RWPE1 (cell line): ENCODE results near the gene EGFR.

Experiments
- CTCF ChIA-PET: fragments of 350-600 bp; sonication (Branson Sonifier 250); formaldehyde crosslinking; extraction: SDS; loops from one replicate; lab custom pipeline; 2021; lab: Yijun Ruan, JAX
- POLR2A ChIA-PET: fragments of 400-600 bp; formaldehyde crosslinking; extraction: SDS; loops from one replicate; lab custom pipeline; 2020; ENCODE audit warnings: antibody characterized with exemption; ENCODE audit not compliant: low non-redundant PET; lab: Yijun Ruan, JAX
- DNase-seq: peaks from one replicate; pipeline ENCODE4 v3.0.0; 2012; ENCODE audit warnings: low spot score
- H3K27ac ChIP-seq: fragments of 450-650 bp; 2 replicates; pipeline ENCODE4 v1.5.1; 2017
- TF ChIP-seq, protein P1 (sequence below): fragments of 450-650 bp; conservative IDR thresholded peaks from 2 replicates; pipeline ENCODE4 v1.5.1; 2017; ENCODE audit warnings: low read depth, mild to moderate bottlenecking

EGFR gene

DNA sequence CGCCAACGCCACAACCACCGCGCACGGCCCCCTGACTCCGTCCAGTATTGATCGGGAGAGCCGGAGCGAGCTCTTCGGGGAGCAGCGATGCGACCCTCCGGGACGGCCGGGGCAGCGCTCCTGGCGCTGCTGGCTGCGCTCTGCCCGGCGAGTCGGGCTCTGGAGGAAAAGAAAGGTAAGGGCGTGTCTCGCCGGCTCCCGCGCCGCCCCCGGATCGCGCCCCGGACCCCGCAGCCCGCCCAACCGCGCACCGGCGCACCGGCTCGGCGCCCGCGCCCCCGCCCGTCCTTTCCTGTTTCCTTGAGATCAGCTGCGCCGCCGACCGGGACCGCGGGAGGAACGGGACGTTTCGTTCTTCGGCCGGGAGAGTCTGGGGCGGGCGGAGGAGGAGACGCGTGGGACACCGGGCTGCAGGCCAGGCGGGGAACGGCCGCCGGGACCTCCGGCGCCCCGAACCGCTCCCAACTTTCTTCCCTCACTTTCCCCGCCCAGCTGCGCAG is 424 bp downstream of the EGFR start:
- peak; percentile 44 for DNase-seq
- peak overlapping the region; percentile 99 for H3K27ac ChIP-seq
- TF ChIP-seq, protein P1, sequence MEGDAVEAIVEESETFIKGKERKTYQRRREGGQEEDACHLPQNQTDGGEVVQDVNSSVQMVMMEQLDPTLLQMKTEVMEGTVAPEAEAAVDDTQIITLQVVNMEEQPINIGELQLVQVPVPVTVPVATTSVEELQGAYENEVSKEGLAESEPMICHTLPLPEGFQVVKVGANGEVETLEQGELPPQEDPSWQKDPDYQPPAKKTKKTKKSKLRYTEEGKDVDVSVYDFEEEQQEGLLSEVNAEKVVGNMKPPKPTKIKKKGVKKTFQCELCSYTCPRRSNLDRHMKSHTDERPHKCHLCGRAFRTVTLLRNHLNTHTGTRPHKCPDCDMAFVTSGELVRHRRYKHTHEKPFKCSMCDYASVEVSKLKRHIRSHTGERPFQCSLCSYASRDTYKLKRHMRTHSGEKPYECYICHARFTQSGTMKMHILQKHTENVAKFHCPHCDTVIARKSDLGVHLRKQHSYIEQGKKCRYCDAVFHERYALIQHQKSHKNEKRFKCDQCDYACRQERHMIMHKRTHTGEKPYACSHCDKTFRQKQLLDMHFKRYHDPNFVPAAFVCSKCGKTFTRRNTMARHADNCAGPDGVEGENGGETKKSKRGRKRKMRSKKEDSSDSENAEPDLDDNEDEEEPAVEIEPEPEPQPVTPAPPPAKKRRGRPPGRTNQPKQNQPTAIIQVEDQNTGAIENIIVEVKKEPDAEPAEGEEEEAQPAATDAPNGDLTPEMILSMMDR: no peak
- CTCF ChIA-PET: interaction anchor here (0.5 to 2.0 kb wide), 6 partner anchors 38 to 245 kb away, joined by 3 to 8 read pairs (median 4); no protein-coding TSS in a partner anchor
- POLR2A ChIA-PET: interaction anchor here (0.9 to 1.2 kb wide), 2 partner anchors 34 to 173 kb away, joined by 3 to 4 read pairs; no protein-coding TSS in a partner anchor

DNA sequence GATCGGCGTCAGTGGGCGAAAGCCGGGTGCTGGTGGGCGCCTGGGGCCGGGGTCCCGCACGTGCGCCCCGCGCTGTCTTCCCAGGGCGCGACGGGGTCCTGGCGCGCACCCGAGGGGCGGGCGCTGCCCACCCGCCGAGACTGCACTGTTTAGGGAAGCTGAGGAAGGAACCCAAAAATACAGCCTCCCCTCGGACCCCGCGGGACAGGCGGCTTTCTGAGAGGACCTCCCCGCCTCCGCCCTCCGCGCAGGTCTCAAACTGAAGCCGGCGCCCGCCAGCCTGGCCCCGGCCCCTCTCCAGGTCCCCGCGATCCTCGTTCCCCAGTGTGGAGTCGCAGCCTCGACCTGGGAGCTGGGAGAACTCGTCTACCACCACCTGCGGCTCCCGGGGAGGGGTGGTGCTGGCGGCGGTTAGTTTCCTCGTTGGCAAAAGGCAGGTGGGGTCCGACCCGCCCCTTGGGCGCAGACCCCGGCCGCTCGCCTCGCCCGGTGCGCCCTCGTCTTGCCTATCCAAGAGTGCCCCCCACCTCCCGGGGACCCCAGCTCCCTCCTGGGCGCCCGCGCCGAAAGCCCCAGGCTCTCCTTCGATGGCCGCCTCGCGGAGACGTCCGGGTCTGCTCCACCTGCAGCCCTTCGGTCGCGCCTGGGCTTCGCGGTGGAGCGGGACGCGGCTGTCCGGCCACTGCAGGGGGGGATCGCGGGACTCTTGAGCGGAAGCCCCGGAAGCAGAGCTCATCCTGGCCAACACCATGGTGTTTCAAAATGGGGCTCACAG is 1.1 kb downstream of the EGFR start:
- peak; percentile 45 for DNase-seq
- peak overlapping the region; percentile 99 for H3K27ac ChIP-seq
- ChIA-PET POLR2A (interaction anchor here (0.9 kb wide), 1 partner anchor 59 kb away, joined by 4 read pairs; no protein-coding TSS in a partner anchor), CTCF (interaction anchor here (0.6 to 2.0 kb wide), 5 partner anchors 148 to 396 kb away, joined by 4 to 8 read pairs (median 4); no protein-coding TSS in a partner anchor)
- TF ChIP-seq, protein P1: no peak

DNA sequence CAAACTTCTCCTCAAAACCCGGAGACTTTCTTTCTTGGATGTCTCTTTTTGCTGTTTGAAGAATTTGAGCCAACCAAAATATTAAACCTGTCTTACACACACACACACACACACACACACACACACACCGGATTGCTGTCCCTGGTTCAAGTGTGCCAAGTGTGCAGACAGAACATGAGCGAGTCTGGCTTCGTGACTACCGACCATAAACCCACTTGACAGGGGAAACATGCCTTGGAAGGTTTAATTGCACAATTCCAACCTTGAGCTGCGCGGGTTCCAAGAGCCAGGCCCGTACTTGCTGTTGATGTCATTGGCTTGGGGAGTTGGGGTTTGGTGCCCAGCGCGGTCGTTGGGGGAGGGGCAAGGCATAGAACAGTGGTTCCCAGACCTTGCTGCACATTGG is 1.7 kb downstream of the EGFR start:
- TF ChIP-seq, protein P1: no peak
- peak overlapping the region; percentile 99 for H3K27ac ChIP-seq
- peak; percentile 88 for DNase-seq
- CTCF ChIA-PET: interaction anchor here (0.6 to 1.3 kb wide), 5 partner anchors 148 to 395 kb away, joined by 4 to 5 read pairs (median 4); no protein-coding TSS in a partner anchor
- POLR2A ChIA-PET: interaction anchor here (0.7 to 0.9 kb wide), 2 partner anchors 59 to 240 kb away, joined by 3 to 4 read pairs; no protein-coding TSS in a partner anchor

DNA sequence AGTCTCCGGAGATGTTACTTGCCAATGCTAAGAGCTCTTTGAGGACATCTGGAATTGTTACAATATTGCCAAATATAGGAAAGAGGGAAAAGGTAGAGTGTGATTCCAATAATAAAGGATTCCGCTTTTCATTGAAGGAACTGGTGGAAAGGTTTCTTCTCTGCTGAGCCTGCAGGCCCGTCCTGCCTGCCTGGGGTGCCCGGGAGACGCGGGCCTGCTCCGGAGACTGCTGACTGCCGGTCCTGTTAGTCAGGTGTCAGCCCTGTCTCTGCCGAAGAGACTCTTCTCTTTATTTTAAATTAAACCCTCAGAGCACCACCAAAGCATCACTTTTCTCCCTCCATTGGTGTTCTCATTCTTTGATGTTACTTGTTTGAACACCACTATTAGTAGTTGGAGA is 2.2 kb downstream of the EGFR start:
- ChIA-PET POLR2A (interaction anchor here (0.7 to 0.9 kb wide), 2 partner anchors 60 to 240 kb away, joined by 3 to 4 read pairs; no protein-coding TSS in a partner anchor), CTCF (interaction anchor here (0.6 to 3.0 kb wide), 3 partner anchors 149 to 235 kb away, joined by 4 to 12 read pairs (median 4); no protein-coding TSS in a partner anchor)

DNA sequence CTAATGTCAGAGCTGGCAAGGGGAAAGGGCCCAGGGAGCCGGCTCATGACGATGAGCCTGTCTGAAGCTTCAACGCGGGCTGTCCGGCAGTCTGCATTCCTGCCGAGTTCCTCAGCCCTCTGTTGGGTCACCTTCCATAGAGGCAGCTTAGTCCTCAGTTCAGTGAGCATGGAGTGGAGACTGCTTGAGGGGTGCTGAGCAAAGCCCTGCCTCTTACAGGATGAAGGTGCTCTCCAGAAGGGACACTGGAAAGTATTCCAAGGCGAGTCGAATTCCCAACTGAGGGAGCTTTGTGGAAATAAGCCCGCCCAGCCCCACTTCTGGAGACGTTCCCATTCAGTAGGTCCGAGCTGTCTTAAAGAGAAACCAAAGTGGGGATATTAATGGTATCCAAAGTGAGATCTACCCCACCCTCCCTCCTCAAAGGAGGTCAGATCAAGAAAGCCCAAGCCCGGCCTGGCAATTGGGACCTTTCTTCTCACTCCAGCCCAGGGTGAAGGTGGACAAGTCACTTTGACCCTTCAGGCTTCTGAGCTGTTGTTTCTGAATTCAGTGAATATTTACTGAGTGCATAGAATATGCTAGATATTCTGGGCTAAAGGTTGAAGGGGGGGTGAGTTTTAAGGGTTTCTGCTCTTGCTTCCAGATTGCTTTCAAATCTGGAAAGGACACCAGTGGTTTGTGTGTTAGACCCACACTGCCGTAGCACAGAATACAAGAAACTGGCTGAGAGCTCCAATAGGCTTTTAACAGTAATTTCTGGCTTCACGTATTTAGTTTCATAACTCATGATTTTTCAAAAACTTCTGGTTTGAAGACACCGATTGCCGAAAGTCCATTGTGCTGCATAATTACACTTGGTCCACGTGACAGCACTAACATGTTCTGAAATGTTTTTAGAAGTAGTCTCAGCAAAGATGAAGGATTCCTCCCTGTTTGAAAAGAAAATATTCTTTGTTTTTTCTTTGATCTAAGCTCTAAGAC is 3.5 kb downstream of the EGFR start:
- ChIA-PET CTCF (interaction anchor here (0.5 to 3.0 kb wide), 5 partner anchors 43 to 234 kb away, joined by 3 to 12 read pairs (median 3); no protein-coding TSS in a partner anchor), POLR2A (no interaction called here)
- TF ChIP-seq, protein P1: no peak
- H3K27ac ChIP-seq: peak overlapping the region; percentile 99
- DNase-seq: peak; percentile 52

More for the DNA sequence above, 2.2 kb downstream of the EGFR start:
- TF ChIP-seq, protein P1: no peak
- peak overlapping the region; percentile 99 for H3K27ac ChIP-seq
- DNase-seq: peak; percentile 39
